Mesodermal cell (in vitro differentiated cells): ENCODE results near the gene CPM.

Experiments
- H3K27ac ChIP-seq: 2 replicates; pipeline ENCODE4 v1.7.0; 2013; ENCODE audit warnings: mild to moderate bottlenecking, low read depth, low read length, moderate library complexity; ENCODE audit not compliant: severe bottlenecking
- H3K36me3 ChIP-seq: 2 replicates; pipeline ENCODE4 v1.7.1; 2013; ENCODE audit warnings: mild to moderate bottlenecking, low read length, moderate library complexity; ENCODE audit not compliant: control insufficient read depth, insufficient read depth
- H3K4me1 ChIP-seq: one replicate; pipeline ENCODE4 v1.7.1; 2013; ENCODE audit warnings: mild to moderate bottlenecking, low read length; ENCODE audit not compliant: insufficient read depth, control insufficient read depth, poor library complexity, severe bottlenecking
- H3K4me3 ChIP-seq: 2 replicates; pipeline ENCODE4 v1.7.0; 2013; ENCODE audit warnings: low read length, control low read depth, mild to moderate bottlenecking; ENCODE audit not compliant: insufficient read depth, poor library complexity, severe bottlenecking; ENCODE audit errors: extremely low read depth
- H3K9me3 ChIP-seq: 2 replicates; pipeline ENCODE4 v1.7.1; 2013; ENCODE audit warnings: mild to moderate bottlenecking, low read length, moderate library complexity; ENCODE audit not compliant: control insufficient read depth
- WGBS, 2 experiments: methylation state at CpG; one replicate each; pipeline ENCODE4 v1.1.5; 2013; ENCODE audit warnings: missing lambda C conversion rate in 2 of 2; ENCODE audit not compliant: insufficient coverage in 2 of 2; 5-methylcytosine and 5-hydroxymethylcytosine counted together

CPM gene

DNA sequence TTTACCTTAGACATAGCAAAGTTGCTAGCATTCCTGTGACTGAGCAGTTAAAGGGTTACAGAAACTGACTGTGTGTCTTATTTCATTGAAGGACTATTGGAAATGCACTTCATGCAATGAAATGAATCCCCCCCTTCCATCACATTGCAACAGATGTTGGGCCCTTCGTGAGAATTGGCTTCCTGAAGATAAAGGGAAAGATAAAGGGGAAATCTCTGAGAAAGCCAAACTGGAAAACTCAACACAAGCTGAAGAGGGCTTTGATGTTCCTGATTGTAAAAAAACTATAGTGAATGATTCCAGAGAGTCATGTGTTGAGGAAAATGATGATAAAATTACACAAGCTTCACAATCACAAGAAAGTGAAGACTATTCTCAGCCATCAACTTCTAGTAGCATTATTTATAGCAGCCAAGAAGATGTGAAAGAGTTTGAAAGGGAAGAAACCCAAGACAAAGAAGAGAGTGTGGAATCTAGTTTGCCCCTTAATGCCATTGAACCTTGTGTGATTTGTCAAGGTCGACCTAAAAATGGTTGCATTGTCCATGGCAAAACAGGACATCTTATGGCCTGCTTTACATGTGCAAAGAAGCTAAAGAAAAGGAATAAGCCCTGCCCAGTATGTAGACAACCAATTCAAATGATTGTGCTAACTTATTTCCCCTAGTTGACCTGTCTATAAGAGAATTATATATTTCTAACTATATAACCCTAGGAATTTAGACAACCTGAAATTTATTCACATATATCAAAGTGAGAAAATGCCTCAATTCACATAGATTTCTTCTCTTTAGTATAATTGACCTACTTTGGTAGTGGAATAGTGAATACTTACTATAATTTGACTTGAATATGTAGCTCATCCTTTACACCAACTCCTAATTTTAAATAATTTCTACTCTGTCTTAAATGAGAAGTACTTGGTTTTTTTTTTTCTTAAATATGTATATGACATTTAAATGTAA, 93.5 kb downstream of the CPM start:
- no peak overlapping the region for H3K27ac ChIP-seq
- H3K4me3 ChIP-seq = no peak overlapping the region
- WGBS, 2 experiments = 100% methylated on average over 1 of the region's 2 CpGs
- H3K4me1 ChIP-seq = peaks cover 11% of the 10 kb centered on the region
- no peaks in the 10 kb centered on the region for H3K9me3 ChIP-seq
- H3K36me3 ChIP-seq = peaks cover 83% of the 10 kb centered on the region

DNA sequence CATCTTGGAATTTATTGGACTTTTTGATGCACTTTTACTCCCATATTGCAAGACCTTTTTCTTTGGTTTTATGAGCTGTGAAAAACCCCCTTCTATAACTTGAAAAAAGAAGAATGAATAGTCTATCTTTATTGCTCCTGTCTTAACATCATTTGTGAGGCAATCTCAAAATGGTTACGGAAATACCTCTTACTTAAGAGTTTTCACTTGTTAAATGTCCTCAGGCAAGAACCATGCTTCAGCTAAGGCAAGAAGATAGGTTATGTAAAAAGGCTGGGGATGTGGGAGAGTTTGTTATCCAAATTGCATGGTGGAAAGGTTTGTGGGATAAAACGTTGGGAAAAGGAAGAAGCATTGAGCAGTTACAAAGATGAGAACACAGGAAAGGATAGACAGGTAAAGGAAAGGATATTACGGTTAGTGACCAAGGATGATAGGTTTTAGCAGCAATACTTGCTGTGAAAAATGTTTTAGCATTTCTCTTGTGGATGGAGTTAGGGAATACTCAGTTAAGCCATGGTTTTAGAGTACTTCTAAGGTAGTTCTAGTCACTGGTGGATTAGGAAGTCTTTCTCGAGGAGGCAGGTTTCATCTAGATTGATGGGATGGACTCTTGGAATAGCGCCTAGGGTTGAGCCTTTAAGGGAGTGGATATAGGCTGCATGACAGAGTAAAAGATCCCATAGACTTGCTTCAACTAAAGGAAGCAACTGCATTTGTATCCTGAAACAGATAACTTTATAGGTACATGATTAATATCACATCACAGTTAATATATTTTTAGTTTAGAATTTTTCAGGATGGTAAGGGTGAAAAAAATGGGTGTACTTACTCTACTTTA, 94.7 kb downstream of the CPM start:
- 92 to 99% methylated on average over 3 to 5 of the region's 5 CpGs for WGBS, 2 experiments
- Histone ChIP-seq H3K27ac (no peak overlapping the region), H3K4me3 (no peak overlapping the region), H3K4me1 (peaks cover 11% of the 10 kb centered on the region), H3K9me3 (no peaks in the 10 kb centered on the region), H3K36me3 (peaks cover 85% of the 10 kb centered on the region)

DNA sequence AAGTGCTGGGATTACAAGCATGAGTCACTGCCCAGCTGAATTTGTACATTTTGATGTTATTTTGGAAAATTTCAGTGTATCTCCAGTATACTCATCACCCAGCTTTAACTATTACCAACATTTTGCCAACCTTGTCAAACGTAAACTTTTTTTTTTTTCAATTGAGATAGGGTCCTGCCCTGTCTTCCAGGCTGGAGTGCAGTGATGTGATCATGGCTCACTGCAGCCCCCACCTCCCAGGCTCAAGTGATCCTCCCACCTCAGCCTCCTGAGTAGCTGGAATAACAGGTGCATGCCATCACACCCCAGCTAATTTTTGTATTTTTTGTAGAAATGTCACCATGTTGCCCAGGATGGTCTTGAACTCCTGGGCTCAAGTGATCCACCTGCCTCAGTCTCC, 95.8 kb downstream of the CPM start:
- Histone ChIP-seq H3K27ac (no peak overlapping the region), H3K9me3 (no peaks in the 10 kb centered on the region), H3K4me1 (peaks cover 14% of the 10 kb centered on the region), H3K4me3 (no peak overlapping the region), H3K36me3 (peaks cover 83% of the 10 kb centered on the region)
- 80 to 91% methylated on average over 1 of the region's 1 CpG for WGBS, 2 experiments

DNA sequence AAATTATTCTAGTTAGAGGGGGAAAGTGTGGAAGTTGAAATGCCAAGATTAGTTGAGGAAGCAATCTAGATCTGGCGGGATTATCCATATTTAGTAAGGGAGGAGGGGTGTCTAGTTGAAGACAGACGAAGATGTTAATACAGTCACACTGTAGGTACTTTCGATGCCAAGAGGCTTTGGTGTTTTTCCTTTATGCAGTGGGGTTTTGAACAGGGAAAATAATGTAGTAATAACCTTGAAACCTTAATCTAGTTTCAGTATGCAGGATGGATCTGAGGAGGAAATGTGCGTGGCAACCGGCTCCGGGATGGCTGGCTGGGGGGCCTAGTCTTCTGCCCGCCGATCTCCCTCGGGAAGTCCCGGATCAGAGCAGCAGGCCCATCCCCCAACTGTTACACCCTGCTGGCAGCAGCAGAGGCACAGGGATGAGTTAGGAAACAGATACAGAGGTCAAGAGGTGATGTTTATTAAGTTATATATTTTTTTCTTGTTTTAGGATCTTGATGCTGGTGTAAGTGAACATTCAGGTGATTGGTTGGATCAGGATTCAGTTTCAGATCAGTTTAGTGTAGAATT, 97.5 kb downstream of the CPM start:
- Histone ChIP-seq H3K9me3 (no peaks in the 10 kb centered on the region), H3K36me3 (peaks cover 83% of the 10 kb centered on the region), H3K4me1 (peaks cover 19% of the 10 kb centered on the region), H3K4me3 (no peak overlapping the region), H3K27ac (no peak overlapping the region)
- WGBS, 2 experiments = 61 to 75% methylated on average over 5 to 6 of the region's 10 CpGs

DNA sequence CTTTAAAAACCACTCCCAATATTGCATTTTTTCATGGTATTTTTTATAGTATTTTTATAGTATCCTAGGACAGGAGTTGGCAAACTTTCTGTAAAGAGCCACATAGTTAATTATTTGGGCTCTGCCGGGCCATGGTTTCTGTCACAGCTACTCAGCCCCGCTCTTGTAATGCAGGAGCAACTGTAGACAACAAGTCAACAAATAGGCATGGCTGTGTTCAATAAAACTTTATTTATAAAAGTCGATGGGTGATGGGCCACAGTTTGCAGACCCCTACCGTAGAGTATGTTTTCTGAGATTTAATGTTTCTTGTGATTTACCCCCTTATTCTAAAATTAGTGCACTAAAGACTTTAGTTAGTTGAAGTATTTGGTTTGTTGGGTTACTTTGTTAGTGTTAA, 99.5 kb downstream of the CPM start:
- Histone ChIP-seq H3K27ac (no peak overlapping the region), H3K36me3 (peaks cover 82% of the 10 kb centered on the region), H3K4me1 (peaks cover 19% of the 10 kb centered on the region), H3K4me3 (no peak overlapping the region), H3K9me3 (no peaks in the 10 kb centered on the region)
- 100% methylated on average over 2 to 3 of the region's 4 CpGs for WGBS, 2 experiments

DNA sequence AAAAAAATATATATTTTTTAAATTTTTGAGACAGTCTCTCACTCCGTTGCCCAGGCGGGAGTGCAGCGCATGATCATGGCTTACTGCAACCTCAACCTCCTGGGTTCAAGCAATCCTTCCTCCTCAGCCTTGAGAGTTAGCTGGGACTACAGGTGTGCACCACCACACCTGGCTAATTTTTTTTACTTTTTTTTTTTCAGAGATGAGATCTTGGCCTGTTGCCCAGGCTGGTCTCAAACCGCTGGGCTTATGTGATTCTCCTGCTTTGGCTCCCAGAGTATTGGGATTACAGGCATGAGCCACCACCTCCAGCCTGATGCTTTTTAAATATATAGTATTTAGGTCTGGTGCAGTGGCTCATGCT, 100.5 kb downstream of the CPM start:
- Histone ChIP-seq H3K4me1 (peaks cover 19% of the 10 kb centered on the region), H3K9me3 (no peaks in the 10 kb centered on the region), H3K4me3 (no peak overlapping the region), H3K36me3 (peaks cover 84% of the 10 kb centered on the region), H3K27ac (no peak overlapping the region)
- WGBS, 2 experiments = 85 to 100% methylated on average over 3 of the region's 4 CpGs

DNA sequence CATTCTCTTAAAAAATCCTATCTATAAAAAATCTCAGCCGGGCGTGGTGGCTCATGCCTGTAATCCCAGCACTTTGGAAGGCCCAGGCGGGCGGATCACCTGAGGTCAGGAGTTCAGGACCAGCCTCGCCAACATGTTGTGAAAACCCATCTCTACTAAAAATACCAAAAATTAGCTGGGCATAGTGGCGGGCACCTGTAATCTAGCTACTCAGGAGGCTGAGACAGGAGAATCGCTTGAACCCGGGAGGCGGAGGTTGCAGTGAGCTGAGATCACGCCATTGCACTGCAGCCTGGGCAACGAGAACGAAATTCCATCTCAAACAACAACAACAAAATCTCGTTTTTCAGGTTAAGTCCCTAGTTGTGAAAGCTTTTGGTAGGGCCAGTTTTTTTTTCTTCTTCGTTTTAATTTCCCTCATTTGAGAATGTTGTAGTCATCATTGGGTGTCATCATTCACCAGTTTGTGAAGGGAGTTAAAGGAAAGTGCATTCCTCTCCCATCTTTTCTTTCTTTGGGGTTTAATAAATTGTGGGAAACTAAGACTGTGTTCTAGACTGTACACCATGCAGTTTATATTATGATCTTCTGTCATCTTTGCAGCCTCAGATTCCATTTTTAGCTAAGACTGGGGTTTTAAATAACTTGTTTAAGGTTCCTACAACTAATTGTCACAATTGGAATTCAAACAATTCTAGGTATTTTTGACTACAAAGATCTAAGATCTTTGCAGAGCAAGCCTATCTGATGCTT, 101.0 kb downstream of the CPM start:
- no peak overlapping the region for H3K27ac ChIP-seq
- 90 to 98% methylated on average over 6 to 7 of the region's 14 CpGs for WGBS, 2 experiments
- no peak overlapping the region for H3K4me3 ChIP-seq
- no peaks in the 10 kb centered on the region for H3K9me3 ChIP-seq
- H3K36me3 ChIP-seq = peaks cover 79% of the 10 kb centered on the region
- H3K4me1 ChIP-seq = peaks cover 19% of the 10 kb centered on the region

DNA sequence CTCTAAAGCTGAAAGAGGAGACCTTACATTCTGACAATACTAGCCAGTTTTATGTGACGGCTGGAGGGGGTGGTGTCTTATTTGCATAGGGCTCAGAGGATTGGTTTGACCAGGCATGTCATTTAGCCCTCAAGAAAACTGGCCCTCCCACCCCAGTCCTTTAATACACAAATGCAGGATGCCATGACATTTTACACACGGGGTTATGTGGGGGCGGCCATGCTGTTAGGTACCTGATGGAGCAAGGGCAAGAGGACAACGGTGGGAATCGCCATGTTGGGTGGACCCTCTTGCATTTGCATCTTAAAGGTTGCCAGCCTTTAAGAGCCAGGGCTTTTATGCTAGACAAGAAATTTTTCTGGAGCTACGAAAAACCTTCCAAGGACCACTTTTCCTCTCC, 101.7 kb downstream of the CPM start:
- Histone ChIP-seq H3K36me3 (peaks cover 79% of the 10 kb centered on the region), H3K9me3 (no peaks in the 10 kb centered on the region), H3K4me3 (no peak overlapping the region), H3K4me1 (peaks cover 19% of the 10 kb centered on the region), H3K27ac (no peak overlapping the region)
- 89% methylated on average over 4 of the region's 6 CpGs; no CpG with 5 or more reads in 1 of the 2 experiments for WGBS, 2 experiments

DNA sequence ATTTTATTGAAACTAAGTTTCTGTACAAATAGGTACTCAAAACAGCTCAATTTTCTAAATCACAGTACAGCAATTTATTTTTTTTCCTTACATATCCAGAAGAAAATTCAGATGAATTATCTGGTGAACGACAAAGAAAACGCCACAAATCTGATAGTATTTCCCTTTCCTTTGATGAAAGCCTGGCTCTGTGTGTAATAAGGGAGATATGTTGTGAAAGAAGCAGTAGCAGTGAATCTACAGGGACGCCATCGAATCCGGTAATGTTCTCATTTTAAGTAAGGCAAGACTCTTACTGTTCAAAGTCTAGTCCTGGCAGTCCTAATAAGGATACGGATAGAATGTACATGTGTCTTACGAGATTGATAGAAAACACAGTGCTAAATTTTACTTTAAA, 104.3 kb downstream of the CPM start:
- Histone ChIP-seq H3K4me1 (peaks cover 11% of the 10 kb centered on the region), H3K27ac (no peak overlapping the region), H3K9me3 (no peaks in the 10 kb centered on the region), H3K4me3 (no peak overlapping the region), H3K36me3 (peaks cover 83% of the 10 kb centered on the region)
- 100% methylated on average over 2 to 3 of the region's 7 CpGs for WGBS, 2 experiments
